Endothelial cell of umbilical vein (primary cell): ENCODE results near the gene CBLB. TPM values are rescaled to one million over a fixed set of nuclear protein-coding genes. Genes with fewer than 3 reads are reported as not detected.
A peak's percentile ranks its signal among the peaks of the same experiment; 100 is the strongest.

ENCODE experiments used
- BruUV-seq: library from RNA; stranded (reverse); fragments of 400-500 nt; replicated peaks from 2 replicates; lab custom pipeline; 2021; lab: Mats Ljungman, UMichigan
- CTCF ChIA-PET: fragments of 300-600, 350-600 bp; sonication (Branson Sonifier 250); formaldehyde crosslinking; loops from one replicate; lab custom pipeline; 2021; ENCODE audit warnings: antibody characterized with exemption, inconsistent platforms; lab: Charles Lee
- POLR2A ChIA-PET: fragments of 300-600, 350-600 bp; sonication (Branson Sonifier 250); formaldehyde crosslinking; loops from one replicate; lab custom pipeline; 2021; ENCODE audit warnings: antibody characterized with exemption, inconsistent platforms; lab: Charles Lee
- DNase-seq: peaks from one replicate; pipeline ENCODE4 v3.0.0-alpha.2; 2011; ENCODE audit warnings: low read depth, low spot score
- FAIRE-seq: peaks from 2 replicates; lab custom pipeline; 2011; peaks lifted over from hg19 to GRCh38; lab: Jason Lieb, UNC
- H2AFZ ChIP-seq: 2 replicates; pipeline ENCODE4 v1.6.0; 2012; ENCODE audit warnings: low read depth, low read length, control low read depth, inconsistent platforms
- H3K27ac ChIP-seq: 2 replicates; pipeline ENCODE4 v1.5.1; 2011; ENCODE audit warnings: low read depth, mild to moderate bottlenecking, control low read depth, low read length, moderate library complexity; ENCODE audit not compliant: insufficient read depth
- H3K27me3 ChIP-seq, 2 experiments: 2 replicates each; pipeline versions ENCODE4 v1.6.0 to v1.6.1; 2011; ENCODE audit warnings: low read length in 2 of 2, mixed read lengths in 1 of 2; ENCODE audit not compliant: control insufficient read depth in 2 of 2, insufficient read depth in 2 of 2
- H3K36me3 ChIP-seq, 2 experiments: 2 replicates in 1 of 2; 3 replicates in 1 of 2; pipeline ENCODE4 v1.5.1; 2011; ENCODE audit warnings: low read length in 2 of 2, mild to moderate bottlenecking in 1 of 2, moderate library complexity in 1 of 2; ENCODE audit not compliant: control insufficient read depth in 2 of 2, insufficient read depth in 2 of 2; ENCODE audit errors: extremely low read depth in 1 of 2
- H3K4me1 ChIP-seq: 3 replicates; pipeline ENCODE4 v1.5.1; 2011; ENCODE audit warnings: mild to moderate bottlenecking, low read length; ENCODE audit not compliant: control insufficient read depth, insufficient read depth; ENCODE audit errors: extremely low read depth
- H3K4me2 ChIP-seq: 2 replicates; pipeline ENCODE4 v1.6.1; 2011; ENCODE audit warnings: low read length, control low read depth, mixed read lengths; ENCODE audit not compliant: insufficient read depth
- H3K4me3 ChIP-seq, 3 experiments: fragments of 200-600 bp in 1 of 3; sonication (generic), shearing (Covaris generic) in 1 of 3; replicated peaks in 1 of 3; 2 replicates each; pipeline ENCODE4 v1.5.1; 2011 to 2016; ENCODE audit warnings: control low read depth in 3 of 3, low read length in 3 of 3, mild to moderate bottlenecking in 2 of 3, inconsistent platforms in 1 of 3, low read depth in 1 of 3, moderate library complexity in 1 of 3; ENCODE audit not compliant: insufficient read depth in 1 of 3
- H3K79me2 ChIP-seq: 2 replicates; pipeline ENCODE4 v1.6.0; 2012; ENCODE audit warnings: low read length, inconsistent platforms; ENCODE audit not compliant: control insufficient read depth, insufficient read depth
- H3K9ac ChIP-seq: replicated peaks from 2 replicates; pipeline ENCODE3; 2011; ENCODE audit warnings: low read length, control low read depth; ENCODE audit not compliant: insufficient read depth; ENCODE audit errors: extremely low read depth
- H3K9me1 ChIP-seq: replicated peaks from 3 replicates; pipeline ENCODE4 v1.6.0; 2011; ENCODE audit warnings: mild to moderate bottlenecking, low read length; ENCODE audit not compliant: control insufficient read depth, insufficient read depth; ENCODE audit errors: extremely low read depth
- H3K9me3 ChIP-seq: replicated peaks from 2 replicates; pipeline ENCODE4 v1.5.1; 2012; ENCODE audit warnings: low read length, inconsistent platforms; ENCODE audit not compliant: control insufficient read depth, insufficient read depth
- H4K20me1 ChIP-seq: replicated peaks from 2 replicates; pipeline ENCODE3; 2011; ENCODE audit warnings: mild to moderate bottlenecking, low read length; ENCODE audit not compliant: control insufficient read depth, insufficient read depth; ENCODE audit errors: extremely low read depth
- CTCF ChIP-seq, 2 donors: IDR thresholded peaks; 1 replicate in 1 of 2; 2 replicates in 1 of 2; pipeline ENCODE4 v1.5.1; 2011; ENCODE audit warnings: low read length in 2 of 2, mild to moderate bottlenecking in 2 of 2, moderate library complexity in 2 of 2, control low read depth in 1 of 2, inconsistent platforms in 1 of 2, low read depth in 1 of 2; ENCODE audit not compliant: insufficient read depth in 1 of 2; ENCODE audit errors: extremely low read depth in 1 of 2
- EZH2 ChIP-seq: IDR thresholded peaks from 2 replicates; pipeline ENCODE4 v1.6.1; 2012; ENCODE audit warnings: borderline replicate concordance, low read depth, mild to moderate bottlenecking, moderate library complexity, low read length, inconsistent platforms; ENCODE audit not compliant: severe bottlenecking
- FOS ChIP-seq: IDR thresholded peaks from 2 replicates; pipeline ENCODE4 v1.6.1; 2011; ENCODE audit warnings: mild to moderate bottlenecking, low read length, moderate library complexity, borderline replicate concordance; ENCODE audit not compliant: insufficient read depth
- GATA2 ChIP-seq: IDR thresholded peaks from 2 replicates; pipeline ENCODE4 v1.7.0; 2011; ENCODE audit warnings: low read depth, mild to moderate bottlenecking, moderate library complexity, mixed read lengths, low read length; ENCODE audit not compliant: insufficient read length, insufficient read depth
- JUN ChIP-seq: IDR thresholded peaks from 2 replicates; pipeline ENCODE4 v1.6.1; 2011; ENCODE audit warnings: borderline replicate concordance, low read depth; ENCODE audit not compliant: insufficient read length, insufficient read depth
- MAX ChIP-seq: IDR thresholded peaks from 2 replicates; pipeline ENCODE4 v1.6.1; 2011; ENCODE audit not compliant: insufficient read depth, insufficient read length
- MYC ChIP-seq: IDR thresholded peaks from one replicate; pipeline ENCODE4 v1.6.1; 2011; ENCODE audit warnings: mild to moderate bottlenecking, low read depth, low read length
- POLR2A ChIP-seq: IDR thresholded peaks from 2 replicates; pipeline ENCODE4 v1.6.1; 2012; ENCODE audit warnings: low read depth, mild to moderate bottlenecking, control low read depth, low read length
- POLR2AphosphoS5 ChIP-seq: IDR thresholded peaks from 2 replicates; pipeline ENCODE4 v1.6.1; 2012; ENCODE audit warnings: low read depth, mild to moderate bottlenecking, control low read depth, low read length, moderate library complexity; ENCODE audit not compliant: insufficient read depth
- dilution Hi-C: fragments of 300-500 bp; cut with MboI; formaldehyde crosslinking; loops from one replicate; pipeline ENCODE4 v1.15.0; 2019; ENCODE audit warnings: low sequenced_read_pairs; ENCODE audit not compliant: extremely low pct_ligation_motif_present
- intact Hi-C: fragments of 100-400 bp; cut with micrococcal nuclease; formaldehyde crosslinking; loops from one replicate; pipeline ENCODE4 v1.10.0; 2022
- polyA plus RNA-seq, 4 experiments: library from polyadenylated mRNA; depleted of rRNA in 3 of 4; stranded (reverse) in 3 of 4; unstranded in 1 of 4; fragments of >200 nt; gene quantifications; 2 replicates each; pipeline versions ENCODE4 v1.2.1 to v1.2.3, GENCODE V29; 2011 to 2012; ENCODE audit warnings: missing spikeins in 1 of 4
- total RNA-seq: library from RNA; stranded (reverse); gene quantifications from 2 replicates; pipeline ENCODE4 v1.2.3, GENCODE V29; 2021

Gene CBLB
- total and polyA plus RNA-seq, 2 donors (not counting 3 experiments of a cell fraction or from before 2014, with no cell fraction given) = 17.8 to 39.6 TPM

- no peaks in the 10 kb centered on the region for H4K20me1 ChIP-seq
- POLR2A ChIA-PET = no interaction called here
- H2AFZ ChIP-seq = no peak overlapping the region
- no TSS peak for BruUV-seq
- DNase-seq (peak; percentile 21), FAIRE-seq (no peak)
- no peak overlapping the region for H3K4me3 ChIP-seq
- no peaks in the 10 kb centered on the region for H3K36me3 ChIP-seq
- TF ChIP-seq FOS = no peak
- TF ChIP-seq POLR2A = no peak
- TF ChIP-seq JUN = no peak
- TF ChIP-seq EZH2 = no peak
- no peak for TF ChIP-seq CTCF (IDR thresholded peaks at IDR 0.05; ENCODE audit: extremely low read depth in 1 of 2, insufficient read depth in 1 of 2, low read depth in 1 of 2, low read length in 2 of 2)
- no peak for TF ChIP-seq MYC
- no peak for TF ChIP-seq POLR2AphosphoS5
- no peak for TF ChIP-seq GATA2
- TF ChIP-seq MAX = no peak
- H3K79me2 ChIP-seq = no peaks in the 10 kb centered on the region
- H3K27ac ChIP-seq = no peak overlapping the region
- no peaks in the 10 kb centered on the region for H3K9me1 ChIP-seq
- H3K9ac ChIP-seq = no peak overlapping the region
- CTCF ChIA-PET = interaction anchor here (1.0 kb wide), 1 partner anchor 14 kb away, joined by 3 read pairs; no protein-coding TSS in a partner anchor
- intact Hi-C loops = no loop called here
- dilution Hi-C loops = no loop called here
- no peaks in the 10 kb centered on the region for H3K4me1 ChIP-seq
- H3K27me3 ChIP-seq = no peaks in the 10 kb centered on the region
- H3K9me3 ChIP-seq = no peaks in the 10 kb centered on the region
- no peak overlapping the region for H3K4me2 ChIP-seq
These were observed 8.0 kb upstream of the CBLB start for GRCh38 chr3:105876780-105877327.
